Measurements from ENCODE around the gene LHPP. TPM values are rescaled to one million over a fixed set of nuclear protein-coding genes. Genes with fewer than 3 reads are reported as not detected.

Gene LHPP
- total RNA-seq, 1 donor from 2014 or later: 9.1 TPM

GRCh38 chr10:124650263-124650662 is 188.6 kb downstream of the LHPP start:
- DNase-seq: no peak
- no peak for ATAC-seq
- intact Hi-C loops (cut with micrococcal nuclease): no loop called here

- ATAC-seq (no peak), DNase-seq (peak; percentile 26)
- intact Hi-C loops (cut with micrococcal nuclease): no loop called here
Observed at GRCh38 chr10:124650820-124651401, 189.3 kb downstream of the LHPP start.

GRCh38 chr10:124651402-124651891 is 189.8 kb downstream of the LHPP start:
- no peak for ATAC-seq
- intact Hi-C loops (cut with micrococcal nuclease): no loop called here
- peak; percentile 32 for DNase-seq

- intact Hi-C loops (cut with micrococcal nuclease): no loop called here
- peak; percentile 17 for DNase-seq
- no peak for ATAC-seq
Observed at GRCh38 chr10:124652200-124652599, 190.6 kb downstream of the LHPP start.

- ATAC-seq: peak; percentile 1
- intact Hi-C loops (cut with micrococcal nuclease): no loop called here
- peak; percentile 31 for DNase-seq
Observed at GRCh38 chr10:124652701-124653100, 191.1 kb downstream of the LHPP start.

GRCh38 chr10:124653311-124653710 is 191.7 kb downstream of the LHPP start:
- intact Hi-C loops (cut with micrococcal nuclease): no loop called here
- DNase-seq (peak; percentile 29), ATAC-seq (no peak)

- intact Hi-C loops (cut with micrococcal nuclease): no loop called here
- DNase-seq (peak; percentile 46), ATAC-seq (peak; percentile 37)
Observed at GRCh38 chr10:124653811-124654651, 192.4 kb downstream of the LHPP start.

- intact Hi-C loops (cut with micrococcal nuclease): no loop called here
- peak; percentile 23 for DNase-seq
- no peak for ATAC-seq
Observed at GRCh38 chr10:124654686-124655085, 193.1 kb downstream of the LHPP start.

GRCh38 chr10:124655191-124656112 is 193.8 kb downstream of the LHPP start:
- intact Hi-C loops (cut with micrococcal nuclease): no loop called here
- ATAC-seq (no peak), DNase-seq (peak; percentile 14)

- DNase-seq: peak; percentile 20
- intact Hi-C loops (cut with micrococcal nuclease): no loop called here
- no peak for ATAC-seq
Observed at GRCh38 chr10:124656113-124656490, 194.5 kb downstream of the LHPP start.

- ATAC-seq (no peak), DNase-seq (peak; percentile 22)
- intact Hi-C loops (cut with micrococcal nuclease): no loop called here
Observed at GRCh38 chr10:124656541-124656940, 194.9 kb downstream of the LHPP start.

GRCh38 chr10:124657806-124658205 is 196.2 kb downstream of the LHPP start:
- DNase-seq (peak; percentile 35), ATAC-seq (no peak)

GRCh38 chr10:124658591-124659242 is 197.1 kb downstream of the LHPP start:
- ATAC-seq (no peak), DNase-seq (peak; percentile 26)
- intact Hi-C loops (cut with micrococcal nuclease): no loop called here

More at GRCh38 chr10:124657806-124658205, 196.2 kb downstream of the LHPP start:
- intact Hi-C loops (cut with micrococcal nuclease): no loop called here

- no peak for ATAC-seq
- intact Hi-C loops (cut with micrococcal nuclease): no loop called here
- no peak for DNase-seq
Observed at GRCh38 chr10:124659380-124659779, 197.8 kb downstream of the LHPP start.

- intact Hi-C loops (cut with micrococcal nuclease): no loop called here
- DNase-seq (peak; percentile 31), ATAC-seq (peak; percentile 31)
Observed at GRCh38 chr10:124660404-124661125, 198.9 kb downstream of the LHPP start.

GRCh38 chr10:124661660-124662180 is 200.1 kb downstream of the LHPP start:
- DNase-seq: peak; percentile 18
- intact Hi-C loops (cut with micrococcal nuclease): no loop called here
- ATAC-seq: no peak

- peak; percentile 10 for ATAC-seq
- intact Hi-C loops (cut with micrococcal nuclease): no loop called here
- DNase-seq: peak; percentile 41
Observed at GRCh38 chr10:124663228-124663627, 201.6 kb downstream of the LHPP start.

All from left ventricle myocardium superior (tissue), 1 donor.